Measurements from ENCODE around the gene PLPPR2.
"Not testable (repeated sequence)": the region's sequence is repeated elsewhere in the genome, so short reads cannot be mapped to it uniquely, and the experiment has no call there.

Gene PLPPR2

GRCh38 chr19:11355160-11356073 is at the start of gene PLPPR2:
TSS of gene PLPPR2 (plus strand) at chr19:11355432. CDS start at chr19:11357674, 2,242 bp downstream.
- peak; percentile 55 for DNase-seq

- no peak for DNase-seq
Observed at GRCh38 chr19:11306337-11306736, 48.9 kb upstream of the PLPPR2 start.

- not testable (repeated sequence) for DNase-seq
Observed at GRCh38 chr19:11320278-11320995, 34.8 kb upstream of the PLPPR2 start.

GRCh38 chr19:11321191-11322126 is 33.8 kb upstream of the PLPPR2 start:
- DNase-seq, result no peak

- DNase-seq, result no peak
Observed at GRCh38 chr19:11322269-11323024, 32.8 kb upstream of the PLPPR2 start.

- no peak for DNase-seq
Observed at GRCh38 chr19:11323601-11324078, 31.6 kb upstream of the PLPPR2 start.

- peak; percentile 89 for DNase-seq
Observed at GRCh38 chr19:11324079-11324661, 31.1 kb upstream of the PLPPR2 start.

- no peak for DNase-seq
Observed at GRCh38 chr19:11324748-11325389, 30.4 kb upstream of the PLPPR2 start.

GRCh38 chr19:11325544-11325943 is 29.7 kb upstream of the PLPPR2 start:
- DNase-seq, result no peak

GRCh38 chr19:11330127-11330526 is 25.1 kb upstream of the PLPPR2 start:
- no peak for DNase-seq

GRCh38 chr19:11331502-11331901 is 23.7 kb upstream of the PLPPR2 start:
- no peak for DNase-seq

- DNase-seq, result no peak
Observed at GRCh38 chr19:11332822-11333221, 22.4 kb upstream of the PLPPR2 start.

- not testable (repeated sequence) for DNase-seq
Observed at GRCh38 chr19:11333838-11334237, 21.4 kb upstream of the PLPPR2 start.

- no peak for DNase-seq
Observed at GRCh38 chr19:11335449-11336146, 19.6 kb upstream of the PLPPR2 start.

- no peak for DNase-seq
Observed at GRCh38 chr19:11337080-11337479, 18.2 kb upstream of the PLPPR2 start.

- peak; percentile 10 for DNase-seq
Observed at GRCh38 chr19:11338121-11338520, 17.1 kb upstream of the PLPPR2 start.

- DNase-seq, result no peak
Observed at GRCh38 chr19:11338569-11339253, 16.5 kb upstream of the PLPPR2 start.

GRCh38 chr19:11339254-11340098 is 15.8 kb upstream of the PLPPR2 start, which contains the start of gene RAB3D:
TSS of gene RAB3D (minus strand) at chr19:11339657. CDS start at chr19:11337399, 2,258 bp downstream.
- peak; percentile 89 for DNase-seq

GRCh38 chr19:11340099-11340467 is 15.1 kb upstream of the PLPPR2 start:
- not testable (repeated sequence) for DNase-seq
